ENCODE results near the gene ARID1A.
A peak's percentile ranks its signal among the peaks of the same experiment; 100 is the strongest.
"Not testable (repeated sequence)": the region's sequence is repeated elsewhere in the genome, so short reads cannot be mapped to it uniquely, and the experiment has no call there.

ARID1A gene

DNA sequence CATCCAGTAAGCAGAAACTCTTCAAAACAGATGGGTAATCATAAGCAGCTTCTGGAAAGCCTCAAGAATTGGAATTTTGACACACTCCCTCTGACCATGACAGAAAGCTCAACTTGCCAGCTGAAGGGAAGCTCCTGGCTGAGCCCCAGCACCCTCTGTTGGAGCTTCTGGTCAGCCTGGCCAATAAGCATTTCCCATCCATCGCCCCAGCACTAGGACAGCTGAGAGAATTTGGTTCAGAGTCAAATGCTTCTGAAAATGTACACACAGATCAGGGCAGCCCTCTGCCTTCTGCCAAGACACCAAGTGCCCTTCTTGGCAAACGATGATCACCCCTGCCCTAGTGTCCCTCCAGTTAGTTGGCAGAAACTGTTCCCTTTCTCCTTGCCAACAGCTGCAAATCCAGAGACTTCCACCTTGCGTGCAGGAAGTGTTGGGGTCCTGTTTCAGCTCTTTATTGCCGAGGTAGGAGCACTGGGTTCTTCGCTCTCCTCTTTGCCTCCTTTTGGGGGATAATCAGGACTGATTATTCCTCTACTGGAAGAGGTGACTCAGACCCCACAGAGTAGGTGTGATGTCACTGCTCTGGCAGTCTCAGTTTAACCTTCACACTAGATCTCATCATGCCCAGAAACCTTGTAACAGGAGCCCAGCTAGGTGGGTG lies 103.8 kb downstream of the ARID1A start:
- Histone ChIP-seq H3K27me3 (ENCODE audit: insufficient read depth, low read length, poor library complexity) (no peaks in the 10 kb centered on the region), H3K9ac (ENCODE audit: low read depth, low read length) (no peak overlapping the region), H3K4me2 (ENCODE audit: insufficient read depth, low read length) (no peak overlapping the region), H3K9me3 (ENCODE audit: insufficient read depth, low read length, severe bottlenecking) (no peaks in the 10 kb centered on the region), H3K4me3 (ENCODE audit: low read depth in 1 of 2, low read length in 2 of 2) (no peak overlapping the region), H2AFZ (ENCODE audit: low read depth, low read length) (no peak overlapping the region), H3K4me1 (ENCODE audit: insufficient read depth, low read length) (peaks cover 10% of the 10 kb centered on the region), H3K27ac (ENCODE audit: low read length) (no peak overlapping the region), H4K20me1 (ENCODE audit: insufficient read depth, low read length) (no peaks in the 10 kb centered on the region), H3K36me3 (ENCODE audit: insufficient read depth, low read length) (no peaks in the 10 kb centered on the region), H3K79me2 (ENCODE audit: insufficient read depth, low read length) (no peaks in the 10 kb centered on the region)
- TF ChIP-seq EZH2 (IDR thresholded peaks at IDR 0.05; ENCODE audit: borderline replicate concordance, low read depth, low read length, severe bottlenecking): no peak
- TF ChIP-seq, protein P1, sequence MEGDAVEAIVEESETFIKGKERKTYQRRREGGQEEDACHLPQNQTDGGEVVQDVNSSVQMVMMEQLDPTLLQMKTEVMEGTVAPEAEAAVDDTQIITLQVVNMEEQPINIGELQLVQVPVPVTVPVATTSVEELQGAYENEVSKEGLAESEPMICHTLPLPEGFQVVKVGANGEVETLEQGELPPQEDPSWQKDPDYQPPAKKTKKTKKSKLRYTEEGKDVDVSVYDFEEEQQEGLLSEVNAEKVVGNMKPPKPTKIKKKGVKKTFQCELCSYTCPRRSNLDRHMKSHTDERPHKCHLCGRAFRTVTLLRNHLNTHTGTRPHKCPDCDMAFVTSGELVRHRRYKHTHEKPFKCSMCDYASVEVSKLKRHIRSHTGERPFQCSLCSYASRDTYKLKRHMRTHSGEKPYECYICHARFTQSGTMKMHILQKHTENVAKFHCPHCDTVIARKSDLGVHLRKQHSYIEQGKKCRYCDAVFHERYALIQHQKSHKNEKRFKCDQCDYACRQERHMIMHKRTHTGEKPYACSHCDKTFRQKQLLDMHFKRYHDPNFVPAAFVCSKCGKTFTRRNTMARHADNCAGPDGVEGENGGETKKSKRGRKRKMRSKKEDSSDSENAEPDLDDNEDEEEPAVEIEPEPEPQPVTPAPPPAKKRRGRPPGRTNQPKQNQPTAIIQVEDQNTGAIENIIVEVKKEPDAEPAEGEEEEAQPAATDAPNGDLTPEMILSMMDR (IDR thresholded peaks at IDR 0.05; ENCODE audit: borderline replicate concordance, extremely low read depth, low read length, poor library complexity, severe bottlenecking): no peak
- ATAC-seq (ENCODE audit: insufficient read depth, low read depth) (peak; percentile 58; the same call in 2 of the 3 replicates), DNase-seq (no peak)

GRCh38 chr1:26803932-26804331 lies 108.1 kb downstream of the ARID1A start:
- peaks cover 10% of the 10 kb centered on the region for H3K4me1 ChIP-seq (ENCODE audit: insufficient read depth, low read length)
- H3K4me2 ChIP-seq (ENCODE audit: insufficient read depth, low read length); H3K27me3 ChIP-seq (ENCODE audit: insufficient read depth, low read length, poor library complexity); H3K9ac ChIP-seq (ENCODE audit: low read depth, low read length); H3K9me3 ChIP-seq (ENCODE audit: insufficient read depth, low read length, severe bottlenecking); H2AFZ ChIP-seq (ENCODE audit: low read depth, low read length); H3K36me3 ChIP-seq (ENCODE audit: insufficient read depth, low read length); ATAC-seq (ENCODE audit: insufficient read depth, low read depth); H4K20me1 ChIP-seq (ENCODE audit: insufficient read depth, low read length); H3K79me2 ChIP-seq (ENCODE audit: insufficient read depth, low read length); H3K4me3 ChIP-seq (ENCODE audit: low read depth in 1 of 2, low read length in 2 of 2); DNase-seq; H3K27ac ChIP-seq (ENCODE audit: low read length): not testable (repeated sequence)

GRCh38 chr1:26810105-26810504 lies 114.3 kb downstream of the ARID1A start:
- not testable (repeated sequence) for H3K27me3 ChIP-seq (ENCODE audit: insufficient read depth, low read length, poor library complexity); H3K9ac ChIP-seq (ENCODE audit: low read depth, low read length); H4K20me1 ChIP-seq (ENCODE audit: insufficient read depth, low read length); H3K4me1 ChIP-seq (ENCODE audit: insufficient read depth, low read length); H3K36me3 ChIP-seq (ENCODE audit: insufficient read depth, low read length); H3K9me3 ChIP-seq (ENCODE audit: insufficient read depth, low read length, severe bottlenecking); H3K79me2 ChIP-seq (ENCODE audit: insufficient read depth, low read length); H3K27ac ChIP-seq (ENCODE audit: low read length); H3K4me3 ChIP-seq (ENCODE audit: low read depth in 1 of 2, low read length in 2 of 2)
- peak; percentile 88 for ATAC-seq (ENCODE audit: insufficient read depth, low read depth)
- TF ChIP-seq, protein P1 (IDR thresholded peaks at IDR 0.05; ENCODE audit: borderline replicate concordance, extremely low read depth, low read length, poor library complexity, severe bottlenecking): peak; percentile 82
- Histone ChIP-seq H2AFZ (ENCODE audit: low read depth, low read length) (peak overlapping the region; percentile 49; the same call in 1 of the 2 replicates), H3K4me2 (ENCODE audit: insufficient read depth, low read length) (peak overlapping the region; percentile 14; the same call in 1 of the 2 replicates)
- peak; percentile 83 for DNase-seq

DNA sequence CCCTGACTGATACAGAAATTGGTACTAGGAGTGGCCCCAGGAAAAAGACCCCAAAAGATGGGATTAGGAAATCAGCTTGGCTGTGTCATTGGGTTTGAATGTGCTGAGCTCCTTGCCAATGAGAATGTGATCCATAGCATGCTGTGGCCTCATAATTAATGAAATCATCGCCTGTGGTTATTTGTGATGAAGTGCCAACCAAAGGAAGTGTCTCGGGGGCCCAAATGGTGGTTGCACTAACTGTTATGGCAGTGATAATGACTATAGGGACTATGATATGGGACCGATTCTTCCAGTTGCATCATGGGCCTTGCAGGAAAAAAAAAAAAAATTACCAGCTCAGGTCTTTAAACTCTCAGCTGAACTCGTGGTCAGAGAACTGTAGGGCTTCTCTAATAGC lies 115.2 kb downstream of the ARID1A start:
- H4K20me1 ChIP-seq (ENCODE audit: insufficient read depth, low read length): no peaks in the 10 kb centered on the region
- H3K79me2 ChIP-seq (ENCODE audit: insufficient read depth, low read length): no peaks in the 10 kb centered on the region
- no peak overlapping the region for H3K27ac ChIP-seq (ENCODE audit: low read length)
- ATAC-seq (ENCODE audit: insufficient read depth, low read depth) (no peak), DNase-seq (no peak)
- H3K9ac ChIP-seq (ENCODE audit: low read depth, low read length): no peak overlapping the region
- H3K4me2 ChIP-seq (ENCODE audit: insufficient read depth, low read length): no peak overlapping the region
- H3K4me3 ChIP-seq (ENCODE audit: low read depth in 1 of 2, low read length in 2 of 2): no peak overlapping the region
- H3K9me3 ChIP-seq (ENCODE audit: insufficient read depth, low read length, severe bottlenecking): no peaks in the 10 kb centered on the region
- H3K4me1 ChIP-seq (ENCODE audit: insufficient read depth, low read length): no peaks in the 10 kb centered on the region
- no peak for TF ChIP-seq EZH2 (IDR thresholded peaks at IDR 0.05; ENCODE audit: borderline replicate concordance, low read depth, low read length, severe bottlenecking)
- TF ChIP-seq, protein P1 (IDR thresholded peaks at IDR 0.05; ENCODE audit: borderline replicate concordance, extremely low read depth, low read length, poor library complexity, severe bottlenecking): no peak
- no peak overlapping the region for H2AFZ ChIP-seq (ENCODE audit: low read depth, low read length)
- H3K27me3 ChIP-seq (ENCODE audit: insufficient read depth, low read length, poor library complexity): no peaks in the 10 kb centered on the region
- no peaks in the 10 kb centered on the region for H3K36me3 ChIP-seq (ENCODE audit: insufficient read depth, low read length)
